ENCODE measurements around the gene PWWP2B. TPM values are rescaled to one million over a fixed set of nuclear protein-coding genes. Genes with fewer than 3 reads are reported as not detected.

The PWWP2B gene
- total and polyA plus RNA-seq, 2 of the 13 experiments (the other 11 are each of a cell fraction or from before 2014, with no cell fraction given) = 2.3 to 4.7 TPM

GRCh38 chr10:132389433-132390169 lies 7.4 kb upstream of the PWWP2B start:
- Histone ChIP-seq H3K4me1 (ENCODE audit: insufficient read depth, low read length) (peaks cover 56% of the 10 kb centered on the region), H3K27ac (ENCODE audit: extremely low read length, insufficient read depth, low read length) (no peak overlapping the region), H3K9ac (ENCODE audit: insufficient read depth, low read depth, low read length) (no peak overlapping the region; the same call in 1 of the 2 replicates), H4K20me1 (ENCODE audit: insufficient read depth, low read length) (no peaks in the 10 kb centered on the region), H3K79me2 (ENCODE audit: insufficient read depth, low read length) (no peaks in the 10 kb centered on the region), H3K4me3 (replicated peaks in 1 of 3; ENCODE audit: insufficient read depth in 1 of 3, low read depth in 2 of 3, low read length in 3 of 3) (peak overlapping the region in 1 of 3 experiments; percentile 66; a peak in 1 of 6 replicates), H3K36me3 (replicated peaks in 1 of 2; ENCODE audit: control insufficient read depth in 1 of 2, insufficient read depth in 2 of 2, low read length in 2 of 2) (no peaks in the 10 kb centered on the region), H3K4me2 (ENCODE audit: low read depth, low read length) (peak overlapping the region; percentile 68), H2AFZ (ENCODE audit: low read length) (no peak overlapping the region), H3K9me3 (ENCODE audit: low read length) (no peaks in the 10 kb centered on the region), H3K27me3 (ENCODE audit: control insufficient read depth in 1 of 2, insufficient read depth in 2 of 2, low read length in 2 of 2) (peaks cover 6 to 35% of the 10 kb centered on the region in 2 experiments; a peak in 3 of 5 replicates)
- ATAC-seq (peak; percentile 50), FAIRE-seq (no peak), DNase-seq (ENCODE audit: low spot score) (no peak)
- POLR2A ChIA-PET = interaction anchor here (1.3 kb wide), 1 partner anchor 57 kb away, joined by 5 read pairs; no protein-coding TSS in a partner anchor
- intact Hi-C loops (cut with micrococcal nuclease; ENCODE audit: unreplicated experiment) (loop anchor here (2.0 kb wide), 1 partner anchor 57 kb away; no protein-coding TSS in a partner anchor), in situ Hi-C loops (cut with HindIII; ENCODE audit: extremely low pct_ligation_motif_present, low pct_unique_long_range_greater_than_20kb) (loop anchor here (5.0 to 10.0 kb wide), 2 partner anchors 63 to 245 kb away; no protein-coding TSS in a partner anchor)
- WGBS (ENCODE audit: low lambda C conversion rate) = 8% methylated on average over 7 of the region's 16 CpGs
- BruUV-seq (replicated peaks) = no TSS peak
- CTCF ChIA-PET (ENCODE audit: low intra/inter-chr PET ratio, low total read pairs) = interaction anchor here (2.7 kb wide), 1 partner anchor 63 kb away, joined by 13 read pairs; no protein-coding TSS in a partner anchor
- TF ChIP-seq ZFYVE20 (CRISPR knock-in tag; IDR thresholded peaks at IDR 0.05; ENCODE audit: borderline replicate concordance, low read depth) (no peak), ISL2 (CRISPR knock-in tag; IDR thresholded peaks at IDR 0.05) (no peak), ZFP36L2 (CRISPR knock-in tag; IDR thresholded peaks at IDR 0.05) (no peak), HNRNPK (IDR thresholded peaks at IDR 0.05; ENCODE audit: low read depth, low read length, poor library complexity, severe bottlenecking) (no peak), ETV5 (CRISPR knock-in tag; IDR thresholded peaks at IDR 0.05; ENCODE audit: borderline replicate concordance) (no peak), ZNF296 (CRISPR knock-in tag; conservative IDR thresholded peaks at IDR 0.05) (0 out of 2 replicates have a peak, but pooled peaks have one; percentile 30), ATF1 (CRISPR knock-in tag; IDR thresholded peaks at IDR 0.05) (no peak), ZNF687 (CRISPR knock-in tag; IDR thresholded peaks at IDR 0.05) (peak; percentile 42; the same call in 1 of the 2 replicates), ZNF891 (CRISPR knock-in tag; IDR thresholded peaks at IDR 0.05) (0 out of 2 replicates have a peak, but pooled peaks have one; percentile 6), E2F1 (CRISPR knock-in tag; IDR thresholded peaks at IDR 0.05) (no peak), ZNF225 (CRISPR knock-in tag; IDR thresholded peaks at IDR 0.05) (no peak), ZNF776 (CRISPR knock-in tag; IDR thresholded peaks at IDR 0.05) (no peak), ZGPAT (CRISPR knock-in tag; IDR thresholded peaks at IDR 0.05) (0 out of 2 replicates have a peak, but pooled peaks have one; percentile 11), AGO1 (IDR thresholded peaks at IDR 0.05; ENCODE audit: low read depth, low read length, poor library complexity, severe bottlenecking) (no peak)
